ENCODE data around the gene NHLH1.

DNA sequence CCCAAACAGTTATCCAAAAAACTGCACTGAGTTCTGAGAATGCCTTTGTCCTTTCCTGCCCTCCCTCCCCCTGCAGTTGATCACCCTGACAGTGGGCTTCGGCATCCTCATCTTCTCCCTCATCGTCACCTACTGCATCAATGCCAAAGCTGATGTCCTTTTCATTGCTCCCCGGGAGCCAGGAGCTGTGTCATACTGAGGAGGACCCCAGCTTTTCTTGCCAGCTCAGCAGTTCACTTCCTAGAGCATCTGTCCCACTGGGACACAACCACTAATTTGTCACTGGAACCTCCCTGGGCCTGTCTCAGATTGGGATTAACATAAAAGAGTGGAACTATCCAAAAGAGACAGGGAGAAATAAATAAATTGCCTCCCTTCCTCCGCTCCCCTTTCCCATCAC lies 8.8 kb upstream of the NHLH1 start:
- TF ChIP-seq CTCF (conservative IDR thresholded peaks at IDR 0.05; ENCODE audit: low read depth, low read length) (no peak), EZH2 (IDR thresholded peaks at IDR 0.05; ENCODE audit: borderline replicate concordance, low read depth, low read length, poor library complexity, severe bottlenecking) (no peak)
